SK-N-SH (cell line): ENCODE measurements around the gene DLG2. TPM values are rescaled to one million over a fixed set of nuclear protein-coding genes. Genes with fewer than 3 reads are reported as not detected.

ENCODE experiments used
- CTCF ChIA-PET: fragments of 300-600, 350-600 bp; formaldehyde crosslinking; extraction: SDS; loops from one replicate; lab custom pipeline; 2021; lab: Yijun Ruan, JAX
- POLR2A ChIA-PET: fragments of 350-600 bp; sonication (Branson Sonifier 250); formaldehyde crosslinking; extraction: SDS; loops from one replicate; lab custom pipeline; 2020; ENCODE audit warnings: antibody characterized with exemption, inconsistent platforms; lab: Yijun Ruan, JAX
- DNase-seq: peaks from one replicate; pipeline ENCODE4 v3.0.0; 2012
- H2AFZ ChIP-seq: fragments of 200-600 bp; sonication (generic); 2 replicates; pipeline ENCODE4 v1.8.1; 2016; ENCODE audit warnings: antibody characterized with exemption, mild to moderate bottlenecking, low read depth
- H3F3A ChIP-seq: fragments of 200-600 bp; sonication (generic); replicated peaks from 2 replicates; pipeline ENCODE3; 2016; ENCODE audit warnings: antibody characterized with exemption, mild to moderate bottlenecking; ENCODE audit not compliant: insufficient read depth
- H3K27ac ChIP-seq, 2 experiments: fragments of 200-500 bp in 1 of 2; fragments of 200-600 bp in 1 of 2; sonication (Bioruptor generic) in 1 of 2; sonication (generic), shearing (Covaris generic) in 1 of 2; 2 replicates each; pipeline versions ENCODE4 v1.5.1 to v1.6.1; 2014 to 2016; ENCODE audit warnings: low read depth in 2 of 2, inconsistent platforms in 1 of 2, low read length in 1 of 2, mild to moderate bottlenecking in 1 of 2, mixed read lengths in 1 of 2
- H3K27me3 ChIP-seq: fragments of 200-600 bp; sonication (generic), shearing (Covaris generic); 2 replicates; pipeline ENCODE4 v1.6.1; 2016; ENCODE audit warnings: mixed run types; ENCODE audit not compliant: insufficient read depth
- H3K36me3 ChIP-seq, 2 experiments: fragments of 200-500 bp in 1 of 2; fragments of 200-600 bp in 1 of 2; sonication (Bioruptor generic) in 1 of 2; sonication (generic) in 1 of 2; replicated peaks in 1 of 2; 2 replicates each; pipeline versions ENCODE3 to v1.5.1; 2014 to 2016; ENCODE audit warnings: low read length in 1 of 2, mild to moderate bottlenecking in 1 of 2; ENCODE audit not compliant: insufficient read depth in 2 of 2, control insufficient read depth in 1 of 2
- H3K4me1 ChIP-seq, 2 experiments: fragments of 200-500 bp in 1 of 2; fragments of 200-600 bp in 1 of 2; sonication (Bioruptor generic) in 1 of 2; sonication (generic), shearing (Covaris generic) in 1 of 2; 2 replicates each; pipeline versions ENCODE4 v1.5.1 to v1.6.1; 2014 to 2016; ENCODE audit warnings: low read depth in 1 of 2, low read length in 1 of 2, mixed run types in 1 of 2; ENCODE audit not compliant: insufficient read depth in 2 of 2, control insufficient read depth in 1 of 2
- H3K4me2 ChIP-seq: fragments of 200-600 bp; sonication (generic), shearing (Covaris generic); 2 replicates; pipeline ENCODE4 v1.6.1; 2017; ENCODE audit warnings: mixed run types
- H3K4me3 ChIP-seq, 2 experiments: fragments of 200-500 bp in 1 of 2; fragments of 200-600 bp in 1 of 2; sonication (Bioruptor generic) in 1 of 2; sonication (generic), shearing (Covaris generic) in 1 of 2; 2 replicates each; pipeline versions ENCODE4 v1.5.1 to v1.8.1; 2014 to 2016; ENCODE audit warnings: low read depth in 2 of 2, inconsistent platforms in 1 of 2, low read length in 1 of 2, mild to moderate bottlenecking in 1 of 2, mixed read lengths in 1 of 2, moderate library complexity in 1 of 2
- H3K79me2 ChIP-seq: fragments of 200-600 bp; sonication (generic); 2 replicates; pipeline ENCODE4 v1.8.1; 2017; ENCODE audit warnings: mild to moderate bottlenecking; ENCODE audit not compliant: insufficient read depth
- H3K9ac ChIP-seq: fragments of 200-600 bp; sonication (generic); 2 replicates; pipeline ENCODE4 v1.6.1; 2017; ENCODE audit warnings: mixed run types
- H3K9me2 ChIP-seq: fragments of 200-600 bp; sonication (generic); 2 replicates; pipeline ENCODE4 v1.6.1; 2017; ENCODE audit warnings: mixed run types
- H3K9me3 ChIP-seq: fragments of 200-600 bp; sonication (generic); 2 replicates; pipeline ENCODE4 v1.6.1; 2017; ENCODE audit warnings: mixed run types, mild to moderate bottlenecking, moderate library complexity
- H4K20me1 ChIP-seq: fragments of 200-600 bp; sonication (generic); 2 replicates; pipeline ENCODE4 v1.6.1; 2017; ENCODE audit warnings: mild to moderate bottlenecking, mixed run types; ENCODE audit not compliant: insufficient read depth
- CHD2 ChIP-seq: fragments of 150-350 bp; IDR thresholded peaks from 2 replicates; pipeline ENCODE4 v1.6.1; 2018; ENCODE audit warnings: low read length; ENCODE audit not compliant: partially characterized antibody
- ELF1 ChIP-seq: IDR thresholded peaks from 2 replicates; pipeline ENCODE4 v1.4.0; 2012
- FOSL2 ChIP-seq: IDR thresholded peaks from 2 replicates; pipeline ENCODE4 v1.4.0; 2012; ENCODE audit warnings: low read depth, mild to moderate bottlenecking, moderate library complexity, borderline replicate concordance
- GABPA ChIP-seq: IDR thresholded peaks from 2 replicates; pipeline ENCODE4 v1.4.0; 2012; ENCODE audit warnings: low read depth, mild to moderate bottlenecking
- JUND ChIP-seq: IDR thresholded peaks from 2 replicates; pipeline ENCODE4 v1.4.0; 2012
- MAX ChIP-seq: IDR thresholded peaks from 2 replicates; pipeline ENCODE4 v1.4.0; 2012; ENCODE audit warnings: low read depth
- NFIC ChIP-seq: IDR thresholded peaks from 2 replicates; pipeline ENCODE4 v1.4.0; 2012; ENCODE audit warnings: borderline replicate concordance
- POLR2AphosphoS5 ChIP-seq: IDR thresholded peaks from 2 replicates; pipeline ENCODE4 v1.6.1; 2012; ENCODE audit warnings: low read depth, low read length
- RAD21 ChIP-seq: IDR thresholded peaks from 2 replicates; pipeline ENCODE4 v1.6.1; 2012; ENCODE audit warnings: mild to moderate bottlenecking, low read length
- REST ChIP-seq: IDR thresholded peaks from 2 replicates; pipeline ENCODE4 v1.6.1; 2012; ENCODE audit warnings: mild to moderate bottlenecking, low read depth, low read length, moderate library complexity
- RFX5 ChIP-seq: IDR thresholded peaks from 2 replicates; pipeline ENCODE4 v1.6.1; 2012; ENCODE audit warnings: mild to moderate bottlenecking, improper control_type of control experiment, low read length
- RXRA ChIP-seq: IDR thresholded peaks from 2 replicates; pipeline ENCODE4 v1.4.0; 2012; ENCODE audit warnings: low read depth, mild to moderate bottlenecking, borderline replicate concordance
- SIN3A ChIP-seq: IDR thresholded peaks from 2 replicates; pipeline ENCODE4 v1.6.1; 2012; ENCODE audit warnings: low read depth, mild to moderate bottlenecking, low read length, moderate library complexity, borderline replicate concordance
- SMC3 ChIP-seq: IDR thresholded peaks from 2 replicates; pipeline ENCODE4 v1.6.1; 2012; ENCODE audit warnings: low read depth, low read length, improper control_type of control experiment
- TEAD4 ChIP-seq: IDR thresholded peaks from 2 replicates; pipeline ENCODE4 v1.4.0; 2012; ENCODE audit warnings: mild to moderate bottlenecking, borderline replicate concordance; ENCODE audit not compliant: insufficient read depth
- USF2 ChIP-seq: fragments of 150-350 bp; IDR thresholded peaks from 2 replicates; pipeline ENCODE4 v1.6.1; 2017; ENCODE audit warnings: antibody characterized with exemption, low read length, low read depth, borderline replicate concordance
- YY1 ChIP-seq: IDR thresholded peaks from 2 replicates; pipeline ENCODE4 v1.4.0; 2012; ENCODE audit warnings: low read depth, mild to moderate bottlenecking
- WGBS: methylation state at CpG from one replicate; pipeline ENCODE4 v1.1.6; 2017; ENCODE audit warnings: low lambda C conversion rate; 5-methylcytosine and 5-hydroxymethylcytosine counted together
- polyA plus RNA-seq, 3 experiments: library from polyadenylated mRNA; depleted of rRNA; stranded (reverse); fragments of >200 nt; gene quantifications; 2 replicates each; pipeline ENCODE4 v1.2.3, GENCODE V29; 2012
- TF ChIP-seq, protein P1 (sequence below): IDR thresholded peaks from 2 replicates; pipeline ENCODE4 v1.4.0; 2012; ENCODE audit warnings: low read depth, borderline replicate concordance
- TF ChIP-seq, protein P2 (sequence below): IDR thresholded peaks from 2 replicates; pipeline ENCODE4 v1.4.0; 2012; ENCODE audit warnings: low read depth, borderline replicate concordance

Gene DLG2
- polyA plus RNA-seq, 1 of the 3 experiments (the other 2 are of a cell fraction), result 0.21 TPM

DNA sequence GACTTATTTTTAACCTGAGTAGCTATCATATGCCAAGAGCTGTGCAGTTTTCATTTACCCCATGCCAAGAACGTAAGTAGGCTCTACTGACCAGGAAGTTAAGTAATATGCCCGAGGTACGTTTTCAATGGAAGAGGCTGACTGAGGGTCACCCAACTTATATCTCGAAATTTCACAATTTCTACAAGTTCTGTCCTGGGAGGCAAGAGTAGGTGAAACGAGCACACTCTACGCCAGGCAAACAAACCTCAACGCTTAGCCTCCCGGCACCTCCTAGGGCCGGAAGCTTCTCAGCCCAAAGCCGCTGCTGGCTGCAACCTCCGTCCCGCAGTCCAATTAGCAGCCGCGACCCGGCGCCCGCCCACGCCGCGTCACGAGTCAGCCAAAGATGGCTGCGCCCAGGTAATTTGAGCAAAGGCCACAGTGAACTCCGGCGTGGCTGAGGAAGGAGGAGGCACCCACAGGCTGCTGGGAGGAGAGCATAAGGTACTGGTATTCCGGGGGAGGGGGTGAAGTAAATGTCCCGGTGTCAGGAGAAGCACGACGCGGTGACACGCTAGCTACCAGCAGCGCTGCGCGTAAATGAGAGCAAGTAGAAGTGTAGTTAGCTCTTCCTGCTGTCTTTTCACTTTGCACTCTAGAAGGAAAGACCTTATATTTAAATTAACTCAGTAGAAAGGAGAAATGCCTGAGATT lies 20.6 kb upstream of the DLG2 start, which contains the start of gene TMEM126A (continued):
- TF ChIP-seq, protein P1, sequence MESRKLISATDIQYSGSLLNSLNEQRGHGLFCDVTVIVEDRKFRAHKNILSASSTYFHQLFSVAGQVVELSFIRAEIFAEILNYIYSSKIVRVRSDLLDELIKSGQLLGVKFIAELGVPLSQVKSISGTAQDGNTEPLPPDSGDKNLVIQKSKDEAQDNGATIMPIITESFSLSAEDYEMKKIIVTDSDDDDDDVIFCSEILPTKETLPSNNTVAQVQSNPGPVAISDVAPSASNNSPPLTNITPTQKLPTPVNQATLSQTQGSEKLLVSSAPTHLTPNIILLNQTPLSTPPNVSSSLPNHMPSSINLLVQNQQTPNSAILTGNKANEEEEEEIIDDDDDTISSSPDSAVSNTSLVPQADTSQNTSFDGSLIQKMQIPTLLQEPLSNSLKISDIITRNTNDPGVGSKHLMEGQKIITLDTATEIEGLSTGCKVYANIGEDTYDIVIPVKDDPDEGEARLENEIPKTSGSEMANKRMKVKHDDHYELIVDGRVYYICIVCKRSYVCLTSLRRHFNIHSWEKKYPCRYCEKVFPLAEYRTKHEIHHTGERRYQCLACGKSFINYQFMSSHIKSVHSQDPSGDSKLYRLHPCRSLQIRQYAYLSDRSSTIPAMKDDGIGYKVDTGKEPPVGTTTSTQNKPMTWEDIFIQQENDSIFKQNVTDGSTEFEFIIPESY, result no peak
- TF ChIP-seq RXRA, result no peak
- no peak for TF ChIP-seq USF2
- TF ChIP-seq CHD2, result peak; percentile 73
- TF ChIP-seq RAD21, result no peak; the same call in 1 of the 2 replicates
- peak; percentile 69 for TF ChIP-seq MAX
- TF ChIP-seq, all 33 proteins: peak for 13

- Histone ChIP-seq H3K36me3 (peaks cover 0 to 7% of the 10 kb centered on the region in 2 experiments), H3K9ac (peak overlapping the region; percentile 79; the same call in 1 of the 2 replicates), H4K20me1 (no peaks in the 10 kb centered on the region), H3K4me1 (peaks cover 7 to 17% of the 10 kb centered on the region in 2 experiments; a peak in 3 of 4 replicates), H3F3A (peaks cover 12% of the 10 kb centered on the region), H3K4me2 (peak overlapping the region; percentile 65), H3K4me3 (peak overlapping the region; percentile 75 to 91), H3K9me3 (no peaks in the 10 kb centered on the region), H3K27me3 (no peaks in the 10 kb centered on the region), H3K27ac (peak overlapping the region; percentile 61 to 88; a peak in 3 of 4 replicates), H2AFZ (peak overlapping the region; percentile 77), H3K79me2 (peaks cover 23% of the 10 kb centered on the region), H3K9me2 (no peaks in the 10 kb centered on the region)
- ChIA-PET CTCF (interaction anchor here (0.5 to 1.7 kb wide), 3 partner anchors 10 to 29 kb away, joined by 3 to 6 read pairs (median 3); no protein-coding TSS in a partner anchor), POLR2A (interaction anchor here (1.3 to 2.2 kb wide), 5 partner anchors 10 to 39 kb away, joined by 4 to 23 read pairs (median 9); partner anchors contain the start of genes CCDC89, CREBZF, DLG2 and TMEM126B)
- 0% methylated on average over 2 of the region's 2 CpGs for WGBS
- peak; percentile 14 for DNase-seq
- TF ChIP-seq ELF1 (no peak), JUND (no peak), RFX5 (no peak), REST (no peak), TEAD4 (no peak), SIN3A (no peak), RXRA (no peak), YY1 (no peak), GABPA (no peak), CHD2 (no peak), SMC3 (no peak), POLR2AphosphoS5 (no peak), NFIC (no peak), FOSL2 (no peak)
- TF ChIP-seq, protein P2, sequence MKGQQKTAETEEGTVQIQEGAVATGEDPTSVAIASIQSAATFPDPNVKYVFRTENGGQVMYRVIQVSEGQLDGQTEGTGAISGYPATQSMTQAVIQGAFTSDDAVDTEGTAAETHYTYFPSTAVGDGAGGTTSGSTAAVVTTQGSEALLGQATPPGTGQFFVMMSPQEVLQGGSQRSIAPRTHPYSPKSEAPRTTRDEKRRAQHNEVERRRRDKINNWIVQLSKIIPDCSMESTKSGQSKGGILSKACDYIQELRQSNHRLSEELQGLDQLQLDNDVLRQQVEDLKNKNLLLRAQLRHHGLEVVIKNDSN, result no peak
- TF ChIP-seq, protein P1, result no peak
Measured at GRCh38 chr11:85647078-85647477, 19.9 kb upstream of the DLG2 start.
